Measurements from ENCODE around the gene SPOCK1.

The SPOCK1 gene

GRCh38 chr5:137292461-137293027 lies 206.6 kb downstream of the SPOCK1 start:
- TF ChIP-seq, protein P1, sequence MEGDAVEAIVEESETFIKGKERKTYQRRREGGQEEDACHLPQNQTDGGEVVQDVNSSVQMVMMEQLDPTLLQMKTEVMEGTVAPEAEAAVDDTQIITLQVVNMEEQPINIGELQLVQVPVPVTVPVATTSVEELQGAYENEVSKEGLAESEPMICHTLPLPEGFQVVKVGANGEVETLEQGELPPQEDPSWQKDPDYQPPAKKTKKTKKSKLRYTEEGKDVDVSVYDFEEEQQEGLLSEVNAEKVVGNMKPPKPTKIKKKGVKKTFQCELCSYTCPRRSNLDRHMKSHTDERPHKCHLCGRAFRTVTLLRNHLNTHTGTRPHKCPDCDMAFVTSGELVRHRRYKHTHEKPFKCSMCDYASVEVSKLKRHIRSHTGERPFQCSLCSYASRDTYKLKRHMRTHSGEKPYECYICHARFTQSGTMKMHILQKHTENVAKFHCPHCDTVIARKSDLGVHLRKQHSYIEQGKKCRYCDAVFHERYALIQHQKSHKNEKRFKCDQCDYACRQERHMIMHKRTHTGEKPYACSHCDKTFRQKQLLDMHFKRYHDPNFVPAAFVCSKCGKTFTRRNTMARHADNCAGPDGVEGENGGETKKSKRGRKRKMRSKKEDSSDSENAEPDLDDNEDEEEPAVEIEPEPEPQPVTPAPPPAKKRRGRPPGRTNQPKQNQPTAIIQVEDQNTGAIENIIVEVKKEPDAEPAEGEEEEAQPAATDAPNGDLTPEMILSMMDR (IDR thresholded peaks at IDR 0.05; ENCODE audit: insufficient read depth, low read length, poor library complexity, severe bottlenecking): no peak
- Histone ChIP-seq H3K4me3 (replicated peaks; ENCODE audit: low read depth, low read length) (no peak overlapping the region), H3K27me3 (replicated peaks; ENCODE audit: control insufficient read depth, insufficient read depth, low read length) (peaks cover 3% of the 10 kb centered on the region), H3K36me3 (ENCODE audit: control insufficient read depth, insufficient read depth, low read length) (no peaks in the 10 kb centered on the region)
- no peak for DNase-seq (ENCODE audit: extremely low read depth, insufficient read length)

GRCh38 chr5:137291436-137291835 lies 207.7 kb downstream of the SPOCK1 start:
- TF ChIP-seq, protein P1 (IDR thresholded peaks at IDR 0.05; ENCODE audit: insufficient read depth, low read length, poor library complexity, severe bottlenecking): no peak
- Histone ChIP-seq H3K4me3 (replicated peaks; ENCODE audit: low read depth, low read length) (no peak overlapping the region), H3K36me3 (ENCODE audit: control insufficient read depth, insufficient read depth, low read length) (no peaks in the 10 kb centered on the region), H3K27me3 (replicated peaks; ENCODE audit: control insufficient read depth, insufficient read depth, low read length) (peaks cover 3% of the 10 kb centered on the region)
- DNase-seq (ENCODE audit: extremely low read depth, insufficient read length): no peak

- no peak for DNase-seq (ENCODE audit: extremely low read depth, insufficient read length)
- Histone ChIP-seq H3K36me3 (ENCODE audit: control insufficient read depth, insufficient read depth, low read length) (no peaks in the 10 kb centered on the region), H3K4me3 (replicated peaks; ENCODE audit: low read depth, low read length) (no peak overlapping the region), H3K27me3 (replicated peaks; ENCODE audit: control insufficient read depth, insufficient read depth, low read length) (peaks cover 3% of the 10 kb centered on the region)
- TF ChIP-seq, protein P1 (IDR thresholded peaks at IDR 0.05; ENCODE audit: insufficient read depth, low read length, poor library complexity, severe bottlenecking): no peak
Measured at GRCh38 chr5:137291031-137291430, 208.1 kb downstream of the SPOCK1 start.

DNA sequence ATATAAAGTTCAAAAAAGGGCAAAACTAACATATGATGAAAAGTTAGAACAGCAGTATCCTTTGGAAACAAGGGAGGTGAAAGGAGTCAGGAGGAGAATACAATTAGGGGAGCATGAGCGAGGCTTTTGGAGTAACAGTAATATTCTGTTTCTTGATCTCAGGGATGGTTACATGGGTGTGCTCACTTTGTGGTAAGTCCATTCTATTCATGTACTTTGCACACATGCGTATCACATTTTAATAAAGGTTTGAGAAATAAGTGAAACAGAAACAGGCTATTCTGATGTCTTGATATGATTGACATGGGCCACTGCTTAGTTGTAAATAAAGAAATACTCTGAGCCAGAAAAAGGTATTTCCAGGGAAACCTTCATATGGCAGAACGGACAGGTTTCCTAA lies 208.8 kb downstream of the SPOCK1 start:
- Histone ChIP-seq H3K36me3 (ENCODE audit: control insufficient read depth, insufficient read depth, low read length) (no peaks in the 10 kb centered on the region), H3K27me3 (replicated peaks; ENCODE audit: control insufficient read depth, insufficient read depth, low read length) (peaks cover 3% of the 10 kb centered on the region), H3K4me3 (replicated peaks; ENCODE audit: low read depth, low read length) (no peak overlapping the region)
- TF ChIP-seq, protein P1 (IDR thresholded peaks at IDR 0.05; ENCODE audit: insufficient read depth, low read length, poor library complexity, severe bottlenecking): no peak
- DNase-seq (ENCODE audit: extremely low read depth, insufficient read length): no peak

DNA sequence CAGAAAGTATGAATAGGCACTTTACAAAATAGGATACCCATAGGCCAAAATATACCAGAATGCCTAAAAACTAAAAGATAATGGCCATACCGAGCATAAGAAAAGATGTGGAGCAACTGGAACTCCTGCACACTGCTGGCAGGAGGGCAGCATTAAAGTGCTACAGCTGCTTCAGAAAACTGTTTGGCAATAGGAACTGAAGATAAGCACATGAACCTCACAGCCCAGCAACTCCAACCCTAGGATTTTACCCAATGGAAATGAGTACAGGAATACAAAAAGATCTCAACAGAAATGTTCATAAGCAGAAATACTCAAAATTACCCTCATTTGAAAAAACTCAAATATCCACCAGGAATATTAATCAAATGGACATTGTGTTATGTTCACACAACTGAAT lies 209.3 kb downstream of the SPOCK1 start:
- no peak overlapping the region for H3K4me3 ChIP-seq (replicated peaks; ENCODE audit: low read depth, low read length)
- peaks cover 3% of the 10 kb centered on the region for H3K27me3 ChIP-seq (replicated peaks; ENCODE audit: control insufficient read depth, insufficient read depth, low read length)
- DNase-seq (ENCODE audit: extremely low read depth, insufficient read length): no peak
- H3K36me3 ChIP-seq (ENCODE audit: control insufficient read depth, insufficient read depth, low read length): no peaks in the 10 kb centered on the region
- TF ChIP-seq, protein P1 (IDR thresholded peaks at IDR 0.05; ENCODE audit: insufficient read depth, low read length, poor library complexity, severe bottlenecking): no peak

DNA sequence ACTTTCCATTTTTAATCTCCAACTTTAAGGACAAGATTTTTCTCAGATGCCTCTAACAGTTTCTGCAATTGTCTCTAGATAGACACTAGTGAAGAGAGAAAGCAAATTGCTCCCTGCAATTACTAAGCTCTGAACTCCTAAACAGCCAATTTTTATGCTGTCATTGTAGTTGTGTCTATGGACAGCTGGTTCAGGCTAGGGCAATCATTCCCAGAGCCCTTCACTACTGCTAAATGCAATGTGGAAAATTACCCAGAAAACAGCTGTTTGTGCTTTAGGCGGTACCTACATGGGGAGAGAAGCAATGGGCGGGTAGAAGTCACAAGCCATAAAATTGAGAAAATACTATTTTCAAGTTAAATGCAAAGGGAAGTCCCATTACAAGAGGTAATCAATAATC lies 211.6 kb downstream of the SPOCK1 start:
- H3K27me3 ChIP-seq (replicated peaks; ENCODE audit: control insufficient read depth, insufficient read depth, low read length): peaks cover 2% of the 10 kb centered on the region
- TF ChIP-seq, protein P1 (IDR thresholded peaks at IDR 0.05; ENCODE audit: insufficient read depth, low read length, poor library complexity, severe bottlenecking): no peak
- DNase-seq (ENCODE audit: extremely low read depth, insufficient read length): no peak
- no peaks in the 10 kb centered on the region for H3K36me3 ChIP-seq (ENCODE audit: control insufficient read depth, insufficient read depth, low read length)
- no peak overlapping the region for H3K4me3 ChIP-seq (replicated peaks; ENCODE audit: low read depth, low read length)
